ENCODE measurements around the gene RBMS1. TPM values are rescaled to one million over a fixed set of nuclear protein-coding genes. Genes with fewer than 3 reads are reported as not detected.

The RBMS1 gene
- total RNA-seq, 1 experiment from 2014 or later, result 38.8 TPM

- BruUV-seq (replicated peaks), result no TSS peak
- H3K9me3 ChIP-seq (ENCODE audit: low read length), result no peaks in the 10 kb centered on the region
- ATAC-seq (no peak), DNase-seq (no peak)
- H4K20me1 ChIP-seq (ENCODE audit: low read length), result no peaks in the 10 kb centered on the region
- no peak overlapping the region for H3K4me2 ChIP-seq (ENCODE audit: low read length)
- intact Hi-C loops (cut with micrococcal nuclease), result loop anchor here (5.0 kb wide), 1 partner anchor 155 kb away; no protein-coding TSS in a partner anchor
- H3F3A ChIP-seq (ENCODE audit: low read length, unreplicated experiment), result no peaks in the 10 kb centered on the region
- H3K4me1 ChIP-seq (ENCODE audit: insufficient read depth, low read length), result no peaks in the 10 kb centered on the region
- H3K9ac ChIP-seq (ENCODE audit: low read length), result no peak overlapping the region
- TF ChIP-seq CTCF (conservative IDR thresholded peaks at IDR 0.05; ENCODE audit: low read depth, low read length) (no peak), EZH2phosphoT487 (IDR thresholded peaks at IDR 0.05; ENCODE audit: borderline replicate concordance, low read length) (no peak), EZH2 (IDR thresholded peaks at IDR 0.05; ENCODE audit: low read length, unreplicated experiment) (no peak)
- no peaks in the 10 kb centered on the region for H3K27me3 ChIP-seq (ENCODE audit: low read length)
- no peak overlapping the region for H3K4me3 ChIP-seq (ENCODE audit: low read length)
- H3K27ac ChIP-seq (ENCODE audit: low read length), result no peak overlapping the region
- POLR2A ChIA-PET (ENCODE audit: unreplicated experiment), result no interaction called here
- CTCF ChIA-PET, result no interaction called here
- H3K79me2 ChIP-seq (ENCODE audit: low read length), result no peaks in the 10 kb centered on the region
- H3K9me2 ChIP-seq (replicated peaks; ENCODE audit: low read length), result no peaks in the 10 kb centered on the region
- peaks cover 6% of the 10 kb centered on the region for H3K36me3 ChIP-seq (ENCODE audit: low read depth, low read length)
- no peak overlapping the region for H2AFZ ChIP-seq (ENCODE audit: low read length)
Observed at GRCh38 chr2:160267692-160268091, 225.9 kb downstream of the RBMS1 start.

- Histone ChIP-seq H3K4me1 (ENCODE audit: insufficient read depth, low read length) (no peaks in the 10 kb centered on the region), H3K36me3 (ENCODE audit: low read depth, low read length) (peaks cover 4% of the 10 kb centered on the region), H2AFZ (ENCODE audit: low read length) (no peak overlapping the region), H3K27me3 (ENCODE audit: low read length) (no peaks in the 10 kb centered on the region), H3K27ac (ENCODE audit: low read length) (no peak overlapping the region), H3K9me2 (replicated peaks; ENCODE audit: low read length) (no peaks in the 10 kb centered on the region), H3K4me3 (ENCODE audit: low read length) (no peak overlapping the region), H3F3A (ENCODE audit: low read length, unreplicated experiment) (no peaks in the 10 kb centered on the region), H3K9me3 (ENCODE audit: low read length) (no peaks in the 10 kb centered on the region), H4K20me1 (ENCODE audit: low read length) (no peaks in the 10 kb centered on the region), H3K4me2 (ENCODE audit: low read length) (no peak overlapping the region), H3K9ac (ENCODE audit: low read length) (no peak overlapping the region), H3K79me2 (ENCODE audit: low read length) (no peaks in the 10 kb centered on the region)
- intact Hi-C loops (cut with micrococcal nuclease), result loop anchor here (5.0 kb wide), 1 partner anchor 155 kb away; no protein-coding TSS in a partner anchor
- BruUV-seq (replicated peaks), result no TSS peak
- CTCF ChIA-PET, result no interaction called here
- POLR2A ChIA-PET (ENCODE audit: unreplicated experiment), result no interaction called here
- ATAC-seq (no peak), DNase-seq (no peak)
- no peak for TF ChIP-seq CTCF (conservative IDR thresholded peaks at IDR 0.05; ENCODE audit: low read depth, low read length)
- no peak for TF ChIP-seq EZH2 (IDR thresholded peaks at IDR 0.05; ENCODE audit: low read length, unreplicated experiment)
- no peak for TF ChIP-seq EZH2phosphoT487 (IDR thresholded peaks at IDR 0.05; ENCODE audit: borderline replicate concordance, low read length)
Observed at GRCh38 chr2:160267022-160267421, 226.6 kb downstream of the RBMS1 start.

GRCh38 chr2:160266037-160266551, 227.5 kb downstream of the RBMS1 start:
- intact Hi-C loops (cut with micrococcal nuclease), result loop anchor here (5.0 kb wide), 1 partner anchor 154 kb away; no protein-coding TSS in a partner anchor
- ATAC-seq, result no peak

More at GRCh38 chr2:160266037-160266551, 227.5 kb downstream of the RBMS1 start:
- H3K4me3 ChIP-seq (ENCODE audit: low read length), result no peak overlapping the region
- H3K79me2 ChIP-seq (ENCODE audit: low read length), result no peaks in the 10 kb centered on the region
- no peak for DNase-seq
- CTCF ChIA-PET, result no interaction called here
- no peak overlapping the region for H2AFZ ChIP-seq (ENCODE audit: low read length)
- H3K4me2 ChIP-seq (ENCODE audit: low read length), result no peak overlapping the region
- no TSS peak for BruUV-seq (replicated peaks)
- TF ChIP-seq EZH2 (IDR thresholded peaks at IDR 0.05; ENCODE audit: low read length, unreplicated experiment), result no peak
- no peak for TF ChIP-seq CTCF (conservative IDR thresholded peaks at IDR 0.05; ENCODE audit: low read depth, low read length)
- no peak for TF ChIP-seq EZH2phosphoT487 (IDR thresholded peaks at IDR 0.05; ENCODE audit: borderline replicate concordance, low read length)
- no peak overlapping the region for H3K27ac ChIP-seq (ENCODE audit: low read length)
- no peaks in the 10 kb centered on the region for H3K9me3 ChIP-seq (ENCODE audit: low read length)
- no peak overlapping the region for H3K9ac ChIP-seq (ENCODE audit: low read length)
- no peaks in the 10 kb centered on the region; the same call in 1 of the 2 replicates for H3K36me3 ChIP-seq (ENCODE audit: low read depth, low read length)
- POLR2A ChIA-PET (ENCODE audit: unreplicated experiment), result no interaction called here
- H3F3A ChIP-seq (ENCODE audit: low read length, unreplicated experiment), result no peaks in the 10 kb centered on the region
- H3K27me3 ChIP-seq (ENCODE audit: low read length), result no peaks in the 10 kb centered on the region
- H3K4me1 ChIP-seq (ENCODE audit: insufficient read depth, low read length), result no peaks in the 10 kb centered on the region
- no peaks in the 10 kb centered on the region for H3K9me2 ChIP-seq (replicated peaks; ENCODE audit: low read length)
- H4K20me1 ChIP-seq (ENCODE audit: low read length), result no peaks in the 10 kb centered on the region
